HG03108 (cell line): Measurements from ENCODE around the gene ZNF710.

Experiments
- ATAC-seq: cut with Tn5 transposase; IDR thresholded peaks from one replicate; pipeline ENCODE4 v1.9.1; 2021; ENCODE audit warnings: moderate library complexity; ENCODE audit not compliant: unreplicated experiment

ZNF710 gene

DNA sequence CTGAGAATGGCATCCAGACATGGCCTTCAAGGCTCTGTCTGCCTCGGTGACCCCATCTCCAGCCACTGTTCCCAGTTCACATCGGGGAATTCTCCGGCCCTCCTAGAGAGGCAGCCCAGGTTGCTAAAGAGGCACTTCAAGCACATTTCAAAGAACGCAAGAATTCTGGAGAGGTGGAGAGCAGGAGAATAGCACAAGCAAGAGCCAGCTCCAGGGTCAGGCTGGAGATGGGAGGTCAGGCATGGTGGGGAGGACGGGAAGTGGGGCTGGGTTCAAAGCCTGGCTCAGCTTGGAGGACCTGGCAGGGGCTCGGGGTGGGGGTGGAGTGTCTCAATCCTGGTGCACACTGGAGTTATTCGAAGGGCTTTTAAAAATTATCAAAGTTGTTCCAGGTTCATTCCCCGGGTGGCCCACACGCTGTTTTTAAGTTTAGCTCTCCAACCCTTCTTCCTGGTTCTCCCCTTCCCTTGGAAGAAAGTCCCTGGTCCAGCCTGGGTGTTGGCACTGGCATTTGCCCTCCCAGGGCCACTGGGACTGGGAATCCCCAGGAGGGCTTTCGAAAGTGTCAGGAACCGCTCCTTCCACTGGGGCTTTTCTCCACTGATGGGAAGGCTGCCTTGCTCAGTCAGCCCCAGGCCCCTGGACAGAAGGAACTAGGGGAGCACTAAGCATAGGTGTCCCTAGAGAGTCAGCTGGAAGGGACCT, 35.8 kb downstream of the ZNF710 start:
- ATAC-seq: no peak

DNA sequence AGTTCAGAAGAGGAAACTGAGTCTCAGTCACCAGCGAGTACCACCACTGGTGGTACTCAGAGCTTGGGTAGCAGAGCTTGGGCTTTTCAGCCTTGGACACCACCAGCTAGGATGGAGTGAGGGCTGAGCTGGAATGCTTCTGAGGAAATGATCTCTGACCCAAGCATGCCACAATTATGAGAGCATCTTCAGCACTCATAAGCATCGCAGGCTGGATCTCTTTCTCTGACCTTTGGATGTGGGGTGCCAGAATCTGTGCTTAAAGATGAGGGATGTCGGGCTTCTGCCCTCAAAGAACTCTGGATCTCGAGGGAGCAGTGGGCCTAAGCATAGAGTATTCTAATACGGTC, 36.4 kb downstream of the ZNF710 start:
- no peak for ATAC-seq

DNA sequence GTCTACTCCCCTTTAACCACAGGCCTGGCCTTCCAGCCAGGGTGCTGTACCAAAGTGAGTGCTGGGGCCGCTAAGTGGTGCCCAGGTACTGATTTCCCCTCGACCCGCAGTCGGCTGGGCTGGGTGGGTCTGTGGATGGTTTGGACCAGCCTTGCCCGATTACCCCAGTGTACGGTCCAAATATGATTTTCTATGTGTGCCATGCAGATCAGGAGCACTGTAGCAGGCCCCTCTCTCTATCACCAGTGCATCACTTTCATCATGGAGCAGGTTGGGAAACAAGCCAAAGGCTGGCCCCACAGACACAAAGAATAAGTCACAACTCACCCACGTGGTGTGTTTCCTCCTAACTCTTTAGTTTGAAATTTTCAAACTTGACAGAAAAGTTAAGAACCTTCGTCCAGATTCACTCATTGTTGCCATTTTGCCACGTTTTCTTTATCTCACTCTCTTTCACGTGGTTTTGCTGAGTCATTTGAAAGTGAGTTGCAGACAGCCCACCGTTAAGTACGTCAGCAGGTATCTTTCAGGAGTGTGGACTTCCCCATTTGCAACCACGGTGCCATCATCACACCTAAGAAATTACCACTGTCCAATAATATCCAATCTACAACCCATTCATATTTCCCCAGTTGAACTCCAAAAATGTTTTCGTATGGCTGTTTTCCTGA, 37.0 kb downstream of the ZNF710 start:
- no peak for ATAC-seq

DNA sequence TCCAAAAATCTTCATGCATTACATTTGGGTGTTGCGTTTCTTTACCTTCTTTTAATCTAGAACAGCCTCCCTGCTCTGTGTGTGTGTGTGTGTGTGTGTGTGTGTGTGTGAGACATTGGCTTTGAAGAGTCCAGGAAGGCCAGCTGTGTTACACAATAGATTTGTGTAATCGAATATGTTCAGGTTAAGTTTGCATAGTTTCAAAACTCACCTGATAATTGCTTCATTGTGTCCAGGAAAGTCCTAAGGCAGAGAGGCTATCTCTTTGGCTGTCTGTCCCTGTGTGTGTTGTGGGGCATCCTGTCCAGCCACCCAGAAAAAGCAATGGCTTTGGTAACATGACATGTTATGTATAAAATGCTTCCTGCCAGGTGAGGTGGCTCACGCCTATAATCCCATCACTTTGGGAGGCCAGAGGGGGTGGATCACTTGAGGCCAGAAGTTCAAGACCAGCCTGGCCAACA, 37.5 kb downstream of the ZNF710 start:
- ATAC-seq: no peak

DNA sequence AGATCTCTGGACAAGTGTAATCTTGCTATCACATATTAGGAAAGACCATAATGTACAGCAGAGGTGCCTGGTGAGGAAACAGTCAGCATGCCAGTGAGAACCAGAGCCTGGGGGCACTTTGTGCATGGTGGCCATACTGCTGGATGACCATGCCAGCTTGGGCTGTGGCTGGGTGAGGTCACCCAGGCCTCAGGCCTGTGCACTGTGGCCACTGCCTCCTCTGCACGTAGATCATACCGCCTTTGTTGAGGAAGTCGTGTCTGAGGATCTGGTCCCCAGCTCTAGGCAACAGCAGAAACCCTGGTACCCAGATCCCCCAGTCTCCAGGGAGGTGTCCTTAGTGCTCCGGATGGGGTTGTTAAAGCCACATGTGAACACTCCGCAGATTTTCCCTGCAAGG, 38.9 kb downstream of the ZNF710 start:
- no peak for ATAC-seq

DNA sequence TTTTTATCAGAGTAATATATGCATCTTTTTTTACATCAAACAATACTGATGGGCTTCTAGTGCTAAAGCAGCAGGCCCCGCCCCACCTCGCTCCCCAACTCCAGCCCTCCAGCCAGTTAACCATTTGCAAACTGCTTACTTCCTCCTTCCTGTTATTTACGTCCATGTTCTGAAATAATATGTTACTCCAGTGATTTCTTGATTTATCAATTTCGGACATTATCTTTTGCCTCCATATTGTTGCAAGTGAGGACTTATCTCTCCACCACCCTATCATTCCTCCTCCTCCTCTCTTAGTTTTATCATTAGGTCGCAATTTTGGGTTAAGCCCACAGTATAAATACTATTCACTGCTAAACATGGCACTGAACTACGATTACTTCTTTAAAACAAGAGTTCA, 39.5 kb downstream of the ZNF710 start:
- no peak for ATAC-seq

DNA sequence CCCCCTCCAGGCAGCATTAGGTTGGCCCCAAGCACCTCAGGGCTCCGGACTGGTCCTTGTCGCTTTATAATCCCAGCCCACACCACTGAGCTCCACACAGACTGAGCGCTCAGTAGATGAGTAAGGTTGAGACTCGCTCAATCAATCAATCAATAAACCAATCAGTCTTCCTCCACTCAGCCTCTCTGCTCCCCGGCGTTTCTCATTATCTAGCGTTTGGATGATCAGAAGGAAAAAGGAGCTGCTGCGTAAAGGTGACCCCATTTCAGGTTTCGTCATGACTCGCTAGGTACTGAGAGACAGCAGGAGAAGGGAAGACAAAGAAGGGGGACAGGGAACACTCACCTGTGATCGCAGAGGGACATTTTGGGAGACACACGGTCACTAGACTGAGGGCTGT, 41.2 kb downstream of the ZNF710 start:
- ATAC-seq: no peak

DNA sequence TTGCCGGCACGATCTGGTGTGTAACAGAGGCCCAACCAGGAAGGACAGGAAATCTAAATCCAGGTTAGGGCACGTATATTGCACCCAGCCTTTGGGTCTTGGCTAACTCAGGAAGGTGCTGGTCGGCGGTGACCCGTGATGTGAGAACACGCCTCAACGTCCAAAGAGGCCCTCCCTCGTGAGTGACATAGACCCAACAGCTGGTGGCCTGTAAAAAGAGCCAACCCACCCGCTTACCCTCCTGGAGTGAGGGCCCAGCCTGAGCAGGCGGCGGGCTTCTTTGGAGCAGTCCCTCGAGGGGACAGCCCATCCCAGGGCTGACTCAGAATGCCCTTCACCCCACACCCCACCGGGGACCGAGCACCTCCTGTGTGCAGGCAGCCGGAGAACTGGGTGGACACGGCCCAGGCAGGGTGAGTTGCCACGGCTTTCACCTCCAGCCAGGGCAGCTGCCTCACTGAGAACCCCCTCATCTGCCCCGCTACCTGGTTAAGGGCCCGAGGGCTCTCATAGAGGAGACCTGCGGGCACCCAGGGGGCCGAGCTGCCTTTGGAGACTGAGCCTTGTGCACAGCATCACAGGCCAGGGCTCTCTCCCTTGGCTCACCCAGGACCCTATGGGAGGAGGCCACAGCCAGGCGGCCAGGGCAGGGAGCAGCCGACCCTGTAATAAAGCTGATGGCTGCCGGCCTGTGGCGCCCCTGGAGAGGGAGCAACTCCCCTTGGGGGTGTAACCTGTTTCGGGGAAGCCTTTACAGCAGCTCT, 41.8 kb downstream of the ZNF710 start:
- no peak for ATAC-seq

DNA sequence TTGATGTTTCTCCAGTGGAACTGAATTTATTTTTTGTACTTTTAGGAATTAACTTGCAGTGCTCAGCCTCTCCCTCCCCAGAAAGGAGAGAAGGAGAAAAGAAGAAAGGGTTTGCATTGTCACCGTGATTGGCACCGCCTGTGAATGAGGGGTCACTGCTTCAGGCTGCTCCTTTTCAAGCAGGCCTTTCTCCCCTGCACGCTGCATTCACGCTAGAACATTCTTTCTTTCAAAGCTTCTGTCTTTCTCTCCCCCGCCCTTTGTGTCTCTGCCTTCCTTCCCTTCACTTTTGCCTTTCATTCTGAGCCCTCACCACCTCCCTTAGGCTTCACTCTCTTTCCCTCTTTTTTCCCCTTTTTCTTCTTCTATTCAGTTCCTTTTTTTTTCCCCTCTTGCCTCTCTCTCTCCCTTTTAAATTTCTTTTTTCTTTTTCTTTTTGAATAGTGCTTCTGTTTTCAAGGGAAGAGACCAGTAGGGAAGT, 42.4 kb downstream of the ZNF710 start:
- no peak for ATAC-seq

DNA sequence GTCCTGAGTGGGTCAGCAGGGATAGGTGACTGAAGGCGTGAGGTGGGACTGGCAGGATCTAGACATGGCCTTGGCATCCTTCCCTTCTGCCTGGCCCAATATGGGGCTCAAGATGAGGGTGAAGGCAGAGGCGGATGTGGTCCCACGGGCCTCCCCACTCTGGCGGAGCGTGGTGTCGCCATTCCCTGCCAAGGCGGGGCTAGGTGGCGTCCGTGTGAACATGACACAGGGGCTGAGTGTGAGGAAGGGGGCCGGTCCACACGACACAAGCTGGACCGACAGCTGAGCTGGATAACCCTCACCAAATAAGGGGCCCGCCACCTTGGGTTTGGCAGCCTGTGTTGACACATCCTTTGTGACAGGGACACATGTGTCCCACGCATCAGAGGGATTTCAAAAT, 43.1 kb downstream of the ZNF710 start:
- no peak for ATAC-seq

DNA sequence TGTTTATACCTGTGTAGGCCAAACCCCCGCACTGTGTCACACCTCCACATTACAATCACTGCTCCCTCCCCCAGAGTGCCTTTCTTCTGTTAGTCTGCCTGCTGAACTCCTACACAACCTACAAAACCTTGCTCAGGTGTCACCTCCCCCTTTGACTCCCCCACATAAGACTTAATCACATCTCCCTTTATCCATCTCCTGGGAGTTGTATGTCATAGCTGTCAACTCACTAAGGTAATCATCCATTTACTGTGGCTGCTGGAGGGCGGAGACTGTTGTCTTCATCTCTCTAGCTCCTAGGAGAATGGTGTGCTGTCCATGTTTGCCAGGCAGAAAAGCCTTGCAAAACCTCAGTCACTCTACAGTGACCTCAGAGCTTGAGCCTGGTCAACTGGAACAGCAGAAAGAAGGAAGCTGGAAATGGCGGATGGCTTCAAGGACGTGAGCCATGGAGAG, 43.8 kb downstream of the ZNF710 start:
- no peak for ATAC-seq

DNA sequence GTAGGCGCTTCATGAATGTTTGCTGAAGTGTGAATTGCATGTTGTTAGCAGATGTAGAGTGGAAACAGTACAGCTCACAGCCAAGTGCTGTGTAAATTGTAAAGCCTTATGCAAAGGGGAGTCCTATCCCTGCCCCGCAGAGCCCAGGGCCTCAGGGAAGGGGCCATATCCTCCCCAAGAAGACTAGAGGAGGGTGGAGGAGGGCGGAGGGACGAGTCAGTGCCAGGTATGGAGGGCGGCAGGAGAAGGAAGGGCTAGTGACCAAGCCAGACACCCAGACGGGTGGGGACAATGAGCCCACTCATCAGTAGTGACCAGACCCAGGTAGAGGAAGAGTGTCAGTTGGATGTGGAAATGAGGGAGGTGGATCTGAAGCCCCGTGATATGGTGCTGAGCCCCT, 45.2 kb downstream of the ZNF710 start:
- no peak for ATAC-seq

DNA sequence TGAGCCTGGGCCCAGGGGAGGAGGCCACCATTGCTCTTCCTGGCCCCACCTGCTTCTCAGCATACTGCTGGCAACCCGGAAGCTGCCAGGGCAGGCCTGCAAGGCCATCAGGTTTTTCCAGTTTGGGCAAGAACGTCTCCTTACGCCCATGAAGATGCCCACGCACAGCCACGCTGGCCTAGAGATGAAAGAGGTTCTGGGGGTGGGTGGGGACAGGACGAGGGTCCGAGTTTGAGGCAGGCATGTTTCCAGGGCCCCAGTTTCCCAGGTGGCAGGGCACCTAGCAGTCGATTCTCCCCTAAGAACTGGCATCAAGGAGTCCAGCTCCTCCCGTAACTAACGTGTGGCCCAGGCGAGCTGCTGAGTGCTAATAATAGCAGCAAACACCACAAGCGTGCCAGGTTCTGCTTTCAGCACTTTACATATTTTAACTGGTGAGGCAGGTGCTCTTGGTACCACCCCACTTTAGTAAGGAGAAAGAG, 45.8 kb downstream of the ZNF710 start:
- ATAC-seq: peak; percentile 69

DNA sequence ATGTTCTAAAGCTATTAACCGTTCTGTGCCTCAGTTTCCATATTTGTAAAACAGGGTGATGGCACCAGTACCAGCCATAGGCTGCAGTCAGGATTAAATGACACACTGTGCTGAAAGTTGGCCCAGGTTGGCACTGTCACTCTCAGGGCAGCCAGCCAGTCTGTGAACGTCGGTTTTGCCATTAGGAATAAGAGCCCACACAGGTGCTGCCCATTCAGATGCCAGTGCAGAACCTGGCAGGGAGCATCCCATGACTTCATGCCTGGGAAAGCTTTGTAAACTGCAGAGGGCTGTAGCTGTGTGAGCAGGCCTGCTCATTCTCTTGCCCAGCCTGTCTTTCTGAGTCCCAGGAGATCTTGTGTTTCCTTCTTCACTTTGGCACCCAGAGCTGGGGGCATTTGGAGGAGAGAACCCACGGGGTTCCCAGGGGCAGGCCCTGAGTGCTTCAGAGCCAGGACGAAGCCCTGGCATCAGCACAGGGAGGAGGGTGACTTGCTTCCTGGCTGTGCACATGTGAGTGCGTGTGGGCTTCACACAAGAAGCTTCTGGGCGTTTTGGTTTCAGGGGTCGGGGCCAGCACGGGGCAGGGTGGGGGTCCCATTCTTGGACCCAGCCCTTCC, 46.9 kb downstream of the ZNF710 start:
- no peak for ATAC-seq

DNA sequence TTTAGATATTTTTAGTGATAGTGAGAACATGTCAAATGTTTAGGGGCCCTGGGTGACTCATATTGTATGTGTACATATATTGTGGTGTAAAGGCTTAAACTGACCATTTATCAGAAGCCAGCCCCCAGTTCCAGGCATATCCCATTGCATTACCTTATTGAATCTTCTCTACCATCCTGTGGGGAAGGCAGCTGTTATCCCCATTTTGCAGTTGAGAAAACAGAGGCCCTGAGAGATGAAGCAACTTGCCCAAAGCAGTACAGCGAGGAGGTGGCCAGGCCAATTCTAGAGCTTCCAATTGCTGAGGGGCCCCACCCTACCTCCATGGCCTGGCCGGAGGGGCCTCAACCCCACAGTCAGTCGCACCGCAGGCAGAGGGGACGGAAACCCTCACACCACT, 47.9 kb downstream of the ZNF710 start:
- no peak for ATAC-seq

DNA sequence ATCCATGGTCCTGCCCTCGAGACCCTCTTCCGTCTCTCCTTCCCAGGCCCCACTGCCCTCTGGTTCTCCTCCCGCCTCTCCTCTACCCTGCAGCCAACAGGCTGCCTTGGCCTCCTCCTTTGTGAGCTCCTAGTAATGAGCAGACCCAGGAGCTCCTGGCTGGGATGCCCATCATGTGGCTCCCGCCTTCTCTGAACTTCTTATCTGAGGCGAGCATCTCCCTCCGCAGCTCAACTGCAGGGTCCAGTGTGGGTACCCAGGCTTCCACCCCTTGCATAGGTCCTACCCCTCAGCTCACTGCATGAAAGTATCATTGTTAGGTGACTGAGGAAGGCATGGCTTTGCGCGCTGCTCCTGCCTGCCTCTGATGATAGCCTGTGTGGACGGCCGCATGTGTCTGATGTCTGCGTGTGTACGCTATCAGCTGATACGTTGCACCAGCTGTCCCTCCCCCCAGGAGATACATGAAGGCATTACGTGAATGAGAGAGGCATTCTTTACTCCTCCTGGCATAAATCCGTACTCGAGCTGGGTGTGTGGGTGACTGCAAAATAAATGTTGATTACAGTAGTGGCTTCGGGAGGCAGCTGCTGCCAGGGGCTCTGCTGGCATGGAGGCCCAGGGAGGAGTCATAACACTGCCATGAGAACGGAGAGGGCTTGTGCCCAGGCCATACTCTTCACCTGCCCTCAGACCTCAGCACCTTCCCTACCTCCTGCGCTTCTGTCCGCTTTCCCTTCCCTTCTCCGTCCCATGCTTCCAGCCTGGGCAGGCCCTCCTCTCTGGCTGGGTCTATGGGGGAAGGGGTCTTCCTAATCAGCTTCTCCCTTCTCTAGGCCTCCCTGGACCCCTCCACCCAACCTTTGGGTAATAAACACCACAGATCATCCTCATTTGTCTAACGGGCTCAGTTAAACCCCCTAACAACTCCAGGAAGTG, 48.8 kb downstream of the ZNF710 start:
- no peak for ATAC-seq

DNA sequence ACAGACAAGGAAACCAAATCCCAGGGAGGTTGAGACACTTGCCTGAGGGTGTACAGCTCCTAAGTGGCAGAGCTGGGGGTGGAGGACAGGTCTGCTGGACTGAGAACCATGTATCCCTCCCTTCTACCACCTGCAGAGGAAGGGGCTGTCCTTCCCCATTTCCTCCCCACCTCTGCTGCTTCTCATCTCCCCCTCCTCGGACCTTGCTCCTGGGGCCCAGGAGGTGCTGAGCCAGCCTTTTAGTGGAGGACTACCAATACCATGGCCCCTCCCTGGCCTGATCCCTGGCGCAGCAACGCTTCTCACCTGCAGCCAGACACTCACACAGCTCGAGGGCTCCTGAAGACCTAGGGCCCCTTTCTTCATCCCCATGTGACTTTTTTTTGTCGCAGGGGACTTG, 50.8 kb downstream of the ZNF710 start:
- no peak for ATAC-seq

DNA sequence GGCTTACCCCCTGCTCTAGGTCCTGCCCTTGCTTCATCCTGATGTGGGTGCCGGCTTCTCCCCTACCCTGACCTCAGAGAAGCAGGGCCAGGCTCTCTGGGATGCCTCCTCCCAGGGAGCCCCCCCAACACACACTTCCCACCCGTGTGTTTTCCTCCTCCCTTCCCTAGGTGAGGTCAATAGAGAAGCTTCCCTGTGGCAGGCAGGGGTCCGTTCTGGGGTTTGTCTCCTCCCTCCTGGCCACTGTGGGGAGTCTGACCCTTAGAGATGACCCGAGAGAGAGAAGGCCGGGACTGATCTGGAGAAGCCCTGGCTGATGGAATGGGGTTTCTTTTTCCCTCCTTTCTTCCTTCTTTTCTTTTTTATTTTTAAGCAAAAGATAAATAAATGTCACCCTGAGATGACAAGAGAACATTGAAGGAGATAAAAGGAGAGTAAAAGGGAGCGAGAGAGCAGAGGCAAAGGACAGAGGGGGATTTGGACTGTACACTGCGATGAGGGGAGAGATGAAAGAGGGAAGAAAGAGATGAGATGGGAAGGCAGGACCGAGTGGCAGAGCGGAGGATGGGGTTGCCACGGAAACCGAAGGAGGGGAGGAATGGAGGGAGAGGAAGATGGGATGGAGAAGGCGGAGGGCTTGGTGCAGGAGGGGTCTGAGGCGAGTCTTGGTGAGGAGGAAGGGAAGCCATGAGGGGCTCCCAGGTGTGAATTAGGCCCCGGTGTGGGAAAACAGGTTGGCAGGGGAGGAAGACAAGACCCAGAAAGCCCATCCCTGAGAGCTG, 52.8 kb downstream of the ZNF710 start:
- ATAC-seq: no peak

DNA sequence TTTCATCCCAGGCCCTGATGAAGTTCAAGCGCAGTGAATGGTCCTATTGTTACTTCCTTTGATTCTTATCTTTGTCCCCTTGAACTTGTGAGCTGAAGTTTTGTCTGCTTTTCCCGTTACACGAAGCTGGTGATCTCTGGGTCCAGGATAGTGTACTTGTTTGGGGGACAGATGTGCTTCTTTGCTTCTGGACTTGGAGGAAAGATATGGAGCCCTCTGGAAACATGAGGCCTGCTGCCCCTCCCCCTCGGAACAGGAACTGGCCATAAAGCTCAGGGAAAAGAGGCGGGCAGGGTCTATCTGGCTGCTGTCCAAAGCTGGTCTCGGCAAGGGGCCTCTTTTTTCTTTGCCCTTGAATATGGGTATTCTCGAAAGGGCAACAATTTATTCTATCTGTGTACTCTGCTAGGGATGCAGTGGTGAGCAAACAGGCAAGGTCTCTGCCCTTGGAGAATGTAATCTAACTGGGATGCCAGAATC, 53.5 kb downstream of the ZNF710 start:
- ATAC-seq: no peak
